SHP77 treated with DMSO at 0.1 percent for 48 hours (cell line): ENCODE data around the gene RGPD4.

ENCODE experiments used
- DNase-seq: peaks from one replicate; lab custom pipeline; 2025; lab: John Stamatoyannopoulos, UW

Gene RGPD4

GRCh38 chr2:107927034-107927534 lies 100.4 kb downstream of the RGPD4 start:
- DNase-seq: peak; percentile 72

- no peak for DNase-seq
Observed at GRCh38 chr2:107931412-107931811, 104.7 kb downstream of the RGPD4 start.

GRCh38 chr2:107932488-107932887 lies 105.8 kb downstream of the RGPD4 start:
- no peak for DNase-seq

DNA sequence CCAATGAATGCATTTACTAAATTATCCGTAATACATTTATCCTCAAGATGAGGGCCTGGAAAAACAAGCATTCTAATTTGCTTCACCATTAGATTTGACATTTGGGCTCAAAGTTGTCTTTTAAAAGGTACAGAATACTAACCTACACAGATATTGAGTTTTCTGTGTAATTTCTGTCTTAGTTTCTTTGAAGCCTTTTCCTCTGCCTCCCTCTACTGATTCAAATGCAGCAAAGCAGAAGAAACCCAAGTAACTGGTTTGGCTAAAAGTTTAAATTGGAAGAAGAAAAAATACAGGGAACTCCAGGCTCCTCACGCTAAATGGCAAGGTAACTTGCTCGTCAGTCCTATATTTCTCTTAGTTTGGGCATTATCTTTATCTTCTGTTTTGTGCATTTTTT lies 106.3 kb downstream of the RGPD4 start:
- no peak for DNase-seq

GRCh38 chr2:107936433-107937359 lies 110.0 kb downstream of the RGPD4 start:
- DNase-seq: no peak
